ENCODE measurements around the gene FAM20C.

FAM20C gene

GRCh38 chr7:148932-149790, 43.2 kb upstream of the FAM20C start (continued):
- TF ChIP-seq ZNF223 (tag by site-specific recombination; IDR thresholded peaks at IDR 0.05) (no peak), ZFP69B (tag by site-specific recombination; IDR thresholded peaks at IDR 0.05) (peak; percentile 37; the same call in 1 of the 2 replicates), ZNF48 (tag by site-specific recombination; IDR thresholded peaks at IDR 0.05) (no peak), TRIM28 (IDR thresholded peaks at IDR 0.05; ENCODE audit: borderline replicate concordance, low read length) (no peak), KLF17 (tag by site-specific recombination; IDR thresholded peaks at IDR 0.05) (no peak; the same call in 1 of the 2 replicates), ZNF521 (tag by site-specific recombination; IDR thresholded peaks at IDR 0.05) (no peak), ZNF629 (tag by site-specific recombination; IDR thresholded peaks at IDR 0.05) (peak; percentile 47; the same call in 1 of the 2 replicates)

DNA sequence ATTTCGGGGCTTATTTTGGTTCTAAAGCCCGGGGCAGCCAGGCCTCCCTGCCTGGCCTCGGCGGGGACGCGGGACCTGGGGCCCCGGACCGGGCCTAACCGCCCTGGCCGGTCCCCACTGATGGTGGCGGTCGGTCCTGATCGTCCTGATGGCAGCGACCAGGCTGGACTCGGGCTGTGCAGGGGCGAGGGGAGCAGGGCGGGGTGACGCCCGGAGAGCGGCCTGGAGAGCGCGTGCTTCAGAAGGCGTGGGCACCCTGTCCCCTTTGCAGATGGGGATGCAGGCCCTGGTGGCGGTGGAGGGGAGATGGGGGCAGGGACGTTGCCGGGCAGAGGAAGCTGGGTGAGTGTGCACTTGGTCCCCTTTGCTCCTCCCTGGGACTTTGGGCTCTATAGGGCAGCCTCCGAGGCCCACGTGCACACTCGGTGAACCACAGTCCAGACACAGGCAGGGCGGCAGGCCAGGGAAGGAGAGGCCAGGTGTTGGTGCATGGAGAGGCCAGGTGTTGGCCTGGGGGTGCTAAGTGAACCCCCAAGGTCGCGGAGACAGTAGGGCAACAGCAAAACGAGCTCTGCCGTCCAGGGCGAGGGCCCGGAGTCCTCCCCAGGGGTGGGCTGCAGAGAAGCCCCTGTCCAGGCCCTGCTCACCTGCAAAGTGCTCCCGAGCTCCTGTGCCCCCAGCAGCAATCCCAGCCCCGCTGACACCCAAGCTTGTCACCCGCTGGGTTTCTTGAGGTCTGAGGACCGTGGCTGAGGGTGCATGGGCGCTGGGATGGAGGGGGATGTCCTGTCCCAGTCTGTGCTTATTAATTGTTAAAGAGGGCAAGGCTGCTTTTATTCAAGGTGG, 42.4 kb upstream of the FAM20C start:
- POLR2A ChIA-PET = interaction anchor here (0.7 to 1.0 kb wide), 3 partner anchors 38 to 42 kb away, joined by 3 read pairs; partner anchors contain the start of gene FAM20C
- CTCF ChIA-PET = interaction anchor here (0.7 kb wide), 3 partner anchors 86 to 172 kb away, joined by 3 to 4 read pairs (median 3); no protein-coding TSS in a partner anchor
- Histone ChIP-seq H3K27ac (ENCODE audit: extremely low read depth, low read depth, low read length) (peak overlapping the region; percentile 71), H3K4me3 (ENCODE audit: low read depth, low read length) (peak overlapping the region; percentile 15; the same call in 1 of the 2 replicates), H3K9me3 (ENCODE audit: control insufficient read depth, insufficient read depth, low read depth, low read length) (no peaks in the 10 kb centered on the region), H3K4me1 (ENCODE audit: control insufficient read depth, insufficient read depth, low read length) (no peaks in the 10 kb centered on the region), H3K36me3 (ENCODE audit: control insufficient read depth in 2 of 2, insufficient read depth in 1 of 2, low read length in 2 of 2) (peaks cover 0 to 15% of the 10 kb centered on the region in 2 experiments; a peak in 1 of 3 replicates)
- TF ChIP-seq SCRT2 (tag by site-specific recombination; IDR thresholded peaks at IDR 0.05) = no peak
- TF ChIP-seq MZF1 (tag by site-specific recombination; IDR thresholded peaks at IDR 0.05; ENCODE audit: borderline replicate concordance) = no peak
- TF ChIP-seq ZNF24 (tag by site-specific recombination; IDR thresholded peaks at IDR 0.05) = no peak
- TF ChIP-seq CTCF (tag by site-specific recombination; IDR thresholded peaks at IDR 0.05) = no peak
- TF ChIP-seq ZNF132 (tag by site-specific recombination; IDR thresholded peaks at IDR 0.05; ENCODE audit: borderline replicate concordance) = no peak
- TF ChIP-seq REST (tag by site-specific recombination; IDR thresholded peaks at IDR 0.05) = no peak
- no peak for TF ChIP-seq ZNF184 (tag by site-specific recombination; IDR thresholded peaks at IDR 0.05)
- TF ChIP-seq, protein P1, sequence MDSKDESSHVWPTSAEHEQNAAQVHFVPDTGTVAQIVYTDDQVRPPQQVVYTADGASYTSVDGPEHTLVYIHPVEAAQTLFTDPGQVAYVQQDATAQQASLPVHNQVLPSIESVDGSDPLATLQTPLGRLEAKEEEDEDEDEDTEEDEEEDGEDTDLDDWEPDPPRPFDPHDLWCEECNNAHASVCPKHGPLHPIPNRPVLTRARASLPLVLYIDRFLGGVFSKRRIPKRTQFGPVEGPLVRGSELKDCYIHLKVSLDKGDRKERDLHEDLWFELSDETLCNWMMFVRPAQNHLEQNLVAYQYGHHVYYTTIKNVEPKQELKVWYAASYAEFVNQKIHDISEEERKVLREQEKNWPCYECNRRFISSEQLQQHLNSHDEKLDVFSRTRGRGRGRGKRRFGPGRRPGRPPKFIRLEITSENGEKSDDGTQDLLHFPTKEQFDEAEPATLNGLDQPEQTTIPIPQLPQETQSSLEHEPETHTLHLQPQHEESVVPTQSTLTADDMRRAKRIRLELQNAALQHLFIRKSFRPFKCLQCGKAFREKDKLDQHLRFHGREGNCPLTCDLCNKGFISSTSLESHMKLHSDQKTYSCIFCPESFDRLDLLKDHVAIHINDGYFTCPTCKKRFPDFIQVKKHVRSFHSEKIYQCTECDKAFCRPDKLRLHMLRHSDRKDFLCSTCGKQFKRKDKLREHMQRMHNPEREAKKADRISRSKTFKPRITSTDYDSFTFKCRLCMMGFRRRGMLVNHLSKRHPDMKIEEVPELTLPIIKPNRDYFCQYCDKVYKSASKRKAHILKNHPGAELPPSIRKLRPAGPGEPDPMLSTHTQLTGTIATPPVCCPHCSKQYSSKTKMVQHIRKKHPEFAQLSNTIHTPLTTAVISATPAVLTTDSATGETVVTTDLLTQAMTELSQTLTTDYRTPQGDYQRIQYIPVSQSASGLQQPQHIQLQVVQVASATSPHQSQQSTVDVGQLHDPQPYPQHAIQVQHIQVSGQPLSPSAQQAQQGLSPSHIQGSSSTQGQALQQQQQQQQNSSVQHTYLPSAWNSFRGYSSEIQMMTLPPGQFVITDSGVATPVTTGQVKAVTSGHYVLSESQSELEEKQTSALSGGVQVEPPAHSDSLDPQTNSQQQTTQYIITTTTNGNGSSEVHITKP (tag by site-specific recombination; IDR thresholded peaks at IDR 0.05) = no peak
- TF ChIP-seq ZNF426 (tag by site-specific recombination; IDR thresholded peaks at IDR 0.05) = no peak
- TF ChIP-seq SCRT1 (tag by site-specific recombination; IDR thresholded peaks at IDR 0.05; ENCODE audit: borderline replicate concordance) = no peak
- TF ChIP-seq HOXA7 (CRISPR knock-in tag; IDR thresholded peaks at IDR 0.05; ENCODE audit: borderline replicate concordance) = no peak
- TF ChIP-seq ZNF248 (tag by site-specific recombination; IDR thresholded peaks at IDR 0.05) = no peak
- no peak for TF ChIP-seq ZNF501 (tag by site-specific recombination; IDR thresholded peaks at IDR 0.05)
- no peak for TF ChIP-seq SP2 (tag by site-specific recombination; IDR thresholded peaks at IDR 0.05)
